GM19438 (cell line): ENCODE results near the gene ERP27.
A peak's percentile ranks its signal among the peaks of the same experiment; 100 is the strongest.

Experiments
- ATAC-seq: cut with Tn5 transposase; IDR thresholded peaks from one replicate; pipeline ENCODE4 v1.9.1; 2021; ENCODE audit warnings: low read depth; ENCODE audit not compliant: unreplicated experiment

The ERP27 gene

GRCh38 chr12:14960548-14961465 lies 22.5 kb upstream of the ERP27 start:
- peak; percentile 36 for ATAC-seq

GRCh38 chr12:14959916-14960496 lies 21.7 kb upstream of the ERP27 start:
- no peak for ATAC-seq

GRCh38 chr12:14959463-14959862 lies 21.1 kb upstream of the ERP27 start:
- ATAC-seq = no peak

GRCh38 chr12:14959126-14959440 lies 20.7 kb upstream of the ERP27 start:
- ATAC-seq = no peak

- ATAC-seq = no peak
Observed at GRCh38 chr12:14958361-14959125, 20.2 kb upstream of the ERP27 start.

- ATAC-seq = no peak
Observed at GRCh38 chr12:14957551-14958168, 19.3 kb upstream of the ERP27 start.

- no peak for ATAC-seq
Observed at GRCh38 chr12:14956905-14957304, 18.6 kb upstream of the ERP27 start.

- peak; percentile 36 for ATAC-seq
Observed at GRCh38 chr12:14956024-14956891, 17.9 kb upstream of the ERP27 start.

GRCh38 chr12:14954269-14954668 lies 15.9 kb upstream of the ERP27 start:
- ATAC-seq = no peak

- ATAC-seq = no peak
Observed at GRCh38 chr12:14953752-14954151, 15.4 kb upstream of the ERP27 start.

- ATAC-seq = peak; percentile 48
Observed at GRCh38 chr12:14952299-14952921, 14.1 kb upstream of the ERP27 start.

- ATAC-seq = no peak
Observed at GRCh38 chr12:14951851-14952250, 13.5 kb upstream of the ERP27 start.

GRCh38 chr12:14950982-14951746 lies 12.8 kb upstream of the ERP27 start:
- no peak for ATAC-seq

GRCh38 chr12:14950421-14950820 lies 12.1 kb upstream of the ERP27 start:
- no peak for ATAC-seq

GRCh38 chr12:14949631-14950030 lies 11.3 kb upstream of the ERP27 start:
- ATAC-seq = no peak

GRCh38 chr12:14948672-14949071 lies 10.3 kb upstream of the ERP27 start:
- ATAC-seq = peak; percentile 90

- no peak for ATAC-seq
Observed at GRCh38 chr12:14946861-14947260, 8.5 kb upstream of the ERP27 start.

- no peak for ATAC-seq
Observed at GRCh38 chr12:14946162-14946561, 7.8 kb upstream of the ERP27 start.
